Stomach (tissue), 4 donors: Measurements from ENCODE around the gene ATG10.

Experiments
- EP300 ChIP-seq: sonication (generic); formaldehyde crosslinking; IDR thresholded peaks from one replicate; pipeline ENCODE4 v1.6.1; 2017; ENCODE audit warnings: antibody characterized with exemption
- POLR2A ChIP-seq, 4 donors: fragments of 450-650 bp; IDR thresholded peaks; one replicate each; pipeline ENCODE4 v1.6.1; 2016; ENCODE audit warnings: antibody characterized with exemption in 4 of 4, control low read depth in 2 of 4, mild to moderate bottlenecking in 1 of 4, moderate library complexity in 1 of 4
- TF ChIP-seq, protein P1 (sequence below), 7 experiments: fragments of 450-650 bp in 4 of 7; fragments of 200-600 bp in 3 of 7; sonication (generic) in 3 of 7; IDR thresholded peaks; one replicate each; pipeline ENCODE4 v1.5.1; 2016 to 2019; ENCODE audit warnings: antibody characterized with exemption in 7 of 7, control low read depth in 2 of 7, mild to moderate bottlenecking in 1 of 7

DNA sequence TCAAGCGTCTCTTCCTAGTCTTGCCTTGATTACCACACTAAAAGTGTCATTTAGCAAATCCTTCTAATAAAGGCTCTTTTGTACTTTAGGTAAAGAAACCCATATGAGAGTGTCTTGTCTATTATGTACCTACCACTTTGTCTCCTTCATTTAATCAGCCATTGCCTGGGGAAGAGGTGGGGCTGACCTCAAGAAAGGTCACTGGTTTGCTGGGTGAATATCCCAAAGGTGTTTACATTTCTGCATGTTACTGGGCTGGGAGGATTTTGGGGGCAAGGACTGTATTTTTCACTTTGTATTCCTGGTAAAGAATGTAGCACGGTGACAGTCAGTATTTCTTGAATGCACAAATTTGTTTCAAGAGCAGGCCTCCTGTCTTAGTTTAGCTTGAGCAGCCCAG lies 318.2 kb downstream of the ATG10 start:
- TF ChIP-seq POLR2A (IDR thresholded peaks at IDR 0.05) (no peak), EP300 (no peak)
- TF ChIP-seq, protein P1, sequence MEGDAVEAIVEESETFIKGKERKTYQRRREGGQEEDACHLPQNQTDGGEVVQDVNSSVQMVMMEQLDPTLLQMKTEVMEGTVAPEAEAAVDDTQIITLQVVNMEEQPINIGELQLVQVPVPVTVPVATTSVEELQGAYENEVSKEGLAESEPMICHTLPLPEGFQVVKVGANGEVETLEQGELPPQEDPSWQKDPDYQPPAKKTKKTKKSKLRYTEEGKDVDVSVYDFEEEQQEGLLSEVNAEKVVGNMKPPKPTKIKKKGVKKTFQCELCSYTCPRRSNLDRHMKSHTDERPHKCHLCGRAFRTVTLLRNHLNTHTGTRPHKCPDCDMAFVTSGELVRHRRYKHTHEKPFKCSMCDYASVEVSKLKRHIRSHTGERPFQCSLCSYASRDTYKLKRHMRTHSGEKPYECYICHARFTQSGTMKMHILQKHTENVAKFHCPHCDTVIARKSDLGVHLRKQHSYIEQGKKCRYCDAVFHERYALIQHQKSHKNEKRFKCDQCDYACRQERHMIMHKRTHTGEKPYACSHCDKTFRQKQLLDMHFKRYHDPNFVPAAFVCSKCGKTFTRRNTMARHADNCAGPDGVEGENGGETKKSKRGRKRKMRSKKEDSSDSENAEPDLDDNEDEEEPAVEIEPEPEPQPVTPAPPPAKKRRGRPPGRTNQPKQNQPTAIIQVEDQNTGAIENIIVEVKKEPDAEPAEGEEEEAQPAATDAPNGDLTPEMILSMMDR (IDR thresholded peaks at IDR 0.05), result no peak
